Putamen (tissue), 1 donor: ENCODE results near the gene APBA2.
"Not testable (repeated sequence)": the region's sequence is repeated elsewhere in the genome, so short reads cannot be mapped to it uniquely, and the experiment has no call there.

Source experiments
- DNase-seq: peaks from one replicate; pipeline ENCODE4 v3.0.0-alpha.2; 2016; ENCODE audit warnings: low spot score

Gene APBA2

GRCh38 chr15:28998511-28998910, 112.7 kb downstream of the APBA2 start:
- DNase-seq: no peak

GRCh38 chr15:29003191-29003839, 117.5 kb downstream of the APBA2 start:
- DNase-seq: no peak

- no peak for DNase-seq
Observed at GRCh38 chr15:29003840-29004233, 118.1 kb downstream of the APBA2 start.

DNA sequence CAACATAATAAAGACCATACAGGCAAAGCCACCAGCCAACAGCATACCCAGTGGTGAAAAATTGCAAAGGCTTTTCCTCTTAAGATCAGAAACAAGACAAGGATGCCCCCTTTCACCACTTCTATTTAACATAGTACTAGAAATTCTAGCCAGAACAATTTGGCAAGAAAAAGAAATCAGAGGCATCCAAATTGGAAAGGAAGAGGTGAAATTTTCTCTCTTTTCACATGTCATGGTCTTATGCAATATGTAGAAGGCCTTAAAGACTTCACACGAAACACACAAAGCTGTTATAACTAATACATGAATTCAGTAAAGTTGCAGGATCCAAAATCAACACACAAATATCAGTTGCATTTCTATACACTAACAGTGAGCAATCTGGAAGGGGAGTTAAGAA, 120.2 kb downstream of the APBA2 start:
- no peak for DNase-seq

DNA sequence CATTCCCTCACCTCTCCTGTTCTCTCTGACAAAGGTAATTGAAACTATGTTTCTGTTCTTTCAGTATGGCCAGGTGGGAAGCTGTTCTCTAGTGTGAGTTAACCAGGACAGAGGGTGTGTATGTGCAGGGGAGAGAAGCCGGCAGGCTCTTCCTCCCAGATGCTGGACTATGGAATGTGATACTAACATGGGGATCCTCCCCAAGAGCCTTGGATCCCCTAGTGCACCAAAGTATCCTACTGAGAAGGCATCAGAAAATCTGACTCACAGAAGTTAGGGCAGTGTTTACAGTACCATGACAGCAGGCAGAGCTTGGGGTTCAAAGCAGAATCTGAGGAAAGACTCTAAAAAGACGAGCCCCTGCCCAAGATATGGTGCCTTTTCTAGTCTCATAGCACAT, 123.1 kb downstream of the APBA2 start:
- DNase-seq: no peak

GRCh38 chr15:29012097-29012496, 126.3 kb downstream of the APBA2 start:
- DNase-seq: no peak

DNA sequence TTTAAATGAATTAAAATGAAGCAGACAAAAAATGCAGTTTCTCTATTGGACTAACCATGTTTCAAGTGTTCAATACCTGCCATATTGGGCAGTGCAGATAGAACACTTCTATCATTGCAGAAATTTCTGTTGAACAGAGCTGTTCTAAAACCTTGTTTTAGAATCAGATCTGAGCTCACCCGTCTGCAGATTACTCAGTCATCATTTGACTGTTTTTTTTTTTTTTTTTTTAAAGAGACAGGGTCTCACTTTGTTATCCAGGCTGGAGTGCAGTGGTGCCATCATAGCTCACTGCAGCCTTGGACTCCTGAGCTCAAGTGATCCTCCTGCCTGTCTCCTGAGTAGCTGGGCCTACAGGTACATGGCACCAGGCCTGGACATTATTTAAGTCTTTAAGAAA, 128.7 kb downstream of the APBA2 start:
- no peak for DNase-seq

DNA sequence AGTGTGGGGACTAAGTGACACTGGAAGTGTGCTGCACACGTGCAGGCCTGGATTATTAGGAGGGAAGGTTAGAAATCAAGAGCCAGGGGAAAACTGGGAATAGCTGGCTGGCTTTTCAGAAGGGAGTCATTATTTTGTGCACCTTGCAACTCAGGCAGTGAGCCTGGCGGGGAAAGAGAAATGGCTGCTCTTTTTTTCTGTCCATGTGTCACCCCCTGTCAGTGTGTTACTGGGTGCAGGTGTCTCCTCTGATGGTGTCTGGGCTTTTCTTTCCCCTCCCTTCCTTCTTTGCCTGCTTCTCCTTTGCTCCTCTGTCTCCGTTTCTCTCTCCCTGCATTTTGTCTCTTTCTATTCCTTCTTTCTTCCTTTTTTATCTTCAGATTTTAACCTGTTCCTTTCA, 130.7 kb downstream of the APBA2 start:
- no peak for DNase-seq

GRCh38 chr15:29018120-29018805, 132.5 kb downstream of the APBA2 start:
- no peak for DNase-seq

GRCh38 chr15:29018995-29019976, 133.5 kb downstream of the APBA2 start:
- no peak for DNase-seq

DNA sequence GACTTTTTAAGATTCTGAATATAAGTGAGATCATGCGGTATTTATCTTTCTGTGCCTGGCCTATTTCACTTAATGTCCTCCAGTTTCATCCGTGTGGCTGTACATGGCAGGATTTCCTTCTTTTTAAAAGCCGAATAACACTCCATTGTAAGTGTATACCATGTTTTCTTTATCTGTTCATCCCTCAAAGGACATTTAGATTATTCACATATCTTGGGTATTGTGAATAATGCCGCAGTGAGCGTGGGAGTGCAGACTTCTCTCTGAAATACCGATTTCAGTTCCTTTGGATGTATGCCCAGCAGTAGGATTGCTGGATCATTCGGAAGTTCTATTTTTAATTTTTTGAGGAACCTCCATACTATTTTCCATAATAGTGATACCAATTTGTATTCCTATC, 136.1 kb downstream of the APBA2 start:
- DNase-seq: no peak

DNA sequence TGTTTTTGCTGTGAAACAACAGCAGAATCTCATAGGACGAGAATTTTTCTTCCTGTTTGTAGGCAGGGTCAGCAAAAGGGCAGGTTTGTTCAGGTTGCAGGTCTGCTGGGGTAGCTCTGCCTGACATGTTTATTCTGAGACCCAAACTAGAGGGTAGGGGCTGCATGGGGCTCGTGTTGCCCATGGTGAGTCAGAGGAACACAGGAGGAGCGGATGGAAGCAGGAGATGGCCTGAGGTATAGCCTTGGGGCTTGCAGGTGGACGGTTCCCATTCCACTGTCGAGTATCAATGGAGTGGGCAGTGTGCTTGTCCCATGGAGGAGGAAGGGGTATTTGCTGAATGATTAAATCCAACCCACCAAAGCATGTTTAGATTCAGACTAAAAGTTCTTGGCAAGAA, 138.9 kb downstream of the APBA2 start:
- DNase-seq: no peak

DNA sequence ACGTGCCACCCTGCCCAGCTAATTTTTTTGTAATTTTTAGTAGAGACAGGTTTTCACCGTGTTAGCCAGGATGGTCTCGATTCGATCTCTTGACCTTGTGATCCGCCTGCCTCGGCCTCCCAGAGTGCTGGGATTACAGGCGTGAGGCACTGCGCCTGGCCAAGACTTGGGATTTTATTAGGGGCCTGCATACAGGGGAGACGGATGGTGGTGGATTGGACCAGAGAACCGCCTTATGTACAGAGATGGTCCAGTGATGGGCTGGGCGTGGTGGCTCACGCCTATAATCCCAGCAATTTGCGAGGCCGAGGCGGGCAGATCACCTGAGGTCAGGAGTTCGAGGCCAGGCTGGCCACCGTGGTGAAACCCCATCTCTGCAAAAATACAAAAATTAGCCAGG, 139.6 kb downstream of the APBA2 start:
- DNase-seq: not testable (repeated sequence)

DNA sequence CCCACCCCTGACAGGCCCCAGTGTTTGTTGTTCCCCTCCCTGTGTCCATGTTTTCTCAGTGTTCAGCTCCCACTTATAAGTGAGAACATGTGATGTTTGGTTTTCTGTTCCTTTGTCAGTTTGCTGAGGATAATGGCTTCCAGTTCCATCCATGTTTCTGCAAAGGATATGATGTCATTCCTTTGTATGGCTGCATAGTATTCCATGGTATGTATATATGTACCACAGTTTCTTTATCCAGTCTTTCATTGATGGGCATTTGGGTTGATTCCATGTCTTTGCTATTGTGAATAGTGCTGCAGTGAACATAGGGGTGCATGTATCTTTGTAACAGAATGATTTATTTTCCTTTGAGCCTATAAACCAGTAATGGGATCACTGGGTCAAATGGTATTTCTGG, 142.4 kb downstream of the APBA2 start:
- not testable (repeated sequence) for DNase-seq

DNA sequence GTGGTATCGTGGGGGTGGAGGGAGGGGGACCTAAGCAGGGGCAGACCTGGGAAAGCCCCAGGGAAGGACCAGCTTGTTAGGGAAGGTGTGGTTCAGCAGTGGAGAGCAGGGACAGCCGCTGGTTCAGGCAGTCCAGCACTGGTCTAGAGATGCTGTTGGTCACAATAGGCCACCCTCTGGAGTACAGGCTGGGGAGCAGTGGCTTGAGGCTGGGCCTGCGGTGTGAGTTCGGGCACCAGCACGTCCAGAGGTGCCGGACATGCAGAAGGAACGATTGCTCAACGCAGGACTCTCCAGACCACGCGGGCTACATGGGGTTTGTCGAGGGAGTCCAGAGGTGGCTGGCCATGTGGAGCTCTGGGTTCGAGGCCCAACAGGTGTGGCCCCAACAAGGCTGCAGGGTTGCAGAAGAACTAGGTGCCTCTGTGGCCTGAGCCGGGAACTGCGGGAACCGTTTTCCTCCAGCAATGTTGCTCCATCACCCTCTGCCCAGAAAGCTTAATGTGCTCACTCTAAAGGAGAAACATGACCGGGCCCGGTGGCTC, 143.9 kb downstream of the APBA2 start:
- no peak for DNase-seq

GRCh38 chr15:29031502-29032228, 145.9 kb downstream of the APBA2 start:
- DNase-seq: no peak

DNA sequence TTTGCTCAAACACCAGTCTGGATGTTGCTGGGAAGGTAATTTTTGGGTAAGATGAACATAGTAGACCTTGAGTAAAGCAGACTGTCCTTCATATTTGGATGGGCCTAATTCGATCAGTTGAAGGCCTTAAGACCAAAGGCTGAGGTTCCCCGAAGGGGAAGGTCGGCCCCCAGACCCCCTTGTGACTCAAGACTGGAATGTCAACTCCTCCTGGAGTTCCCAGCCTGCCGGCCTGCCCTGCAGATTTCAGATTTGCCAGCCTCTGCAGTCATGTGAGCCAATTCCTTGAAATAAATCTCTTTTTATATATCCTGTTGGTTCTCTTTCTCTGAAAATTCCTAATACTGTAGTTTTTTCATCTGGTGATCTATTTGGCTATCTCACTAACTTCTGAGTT, 146.5 kb downstream of the APBA2 start:
- DNase-seq: no peak

DNA sequence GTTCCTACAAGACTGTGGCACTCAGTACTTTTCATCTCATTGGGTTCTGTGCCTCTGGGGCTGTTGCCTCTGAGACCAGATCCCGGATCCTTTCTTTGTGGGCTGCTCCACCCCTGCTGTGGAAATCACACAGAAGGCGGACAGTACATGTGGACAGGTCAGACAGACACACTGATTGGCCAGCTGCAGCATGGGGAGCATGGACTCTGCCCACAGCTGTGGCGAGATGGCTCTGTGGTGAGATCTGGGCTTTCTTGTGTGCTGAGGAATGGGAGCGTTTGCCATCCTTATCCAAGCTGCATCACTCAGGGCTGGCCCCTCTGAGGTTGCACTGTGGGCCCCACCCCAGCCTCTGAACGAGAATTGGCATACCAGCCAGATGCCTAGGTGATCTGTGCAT, 147.0 kb downstream of the APBA2 start:
- DNase-seq: no peak

- DNase-seq: no peak
Observed at GRCh38 chr15:29034151-29034550, 148.4 kb downstream of the APBA2 start.

DNA sequence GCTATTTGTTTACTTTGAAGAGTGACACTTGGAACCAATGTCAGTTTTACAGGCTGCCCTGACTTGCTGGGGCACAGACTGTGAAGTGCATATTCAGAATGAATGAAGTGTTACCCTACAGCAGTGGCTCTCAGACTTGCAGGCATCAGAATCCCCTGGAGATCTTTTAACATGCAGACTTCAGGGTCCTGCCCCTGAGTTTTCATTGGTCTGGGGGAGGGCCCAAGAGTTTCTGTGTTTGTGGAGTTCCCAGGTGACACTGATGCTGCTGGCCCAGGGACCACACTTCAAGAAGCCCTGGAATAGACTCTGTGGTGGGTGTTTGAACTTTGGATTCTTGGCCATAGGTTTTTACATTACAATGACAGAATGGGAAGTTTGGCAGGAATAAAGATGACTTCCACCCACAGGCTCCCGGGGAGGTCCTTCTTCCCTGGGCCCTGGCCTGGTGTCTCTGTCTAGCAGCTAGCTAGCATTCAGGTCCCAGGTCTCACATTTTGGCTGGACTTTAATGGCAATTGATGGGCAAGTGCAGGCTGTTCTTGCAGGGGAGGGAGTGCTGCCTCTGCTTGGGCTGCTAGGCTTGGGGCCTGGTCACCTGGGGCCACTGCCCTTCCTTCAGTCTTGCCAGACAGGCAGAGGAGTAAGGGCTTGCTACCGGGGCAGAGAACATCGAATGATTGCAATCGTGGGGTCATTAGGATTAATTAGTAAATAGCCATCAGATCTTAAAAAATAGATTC, 149.0 kb downstream of the APBA2 start:
- DNase-seq: no peak
